Lower lobe of right lung (tissue), 2 donors: ENCODE data around the gene CHRNA10. TPM values are rescaled to one million over a fixed set of nuclear protein-coding genes. Genes with fewer than 3 reads are reported as not detected.

Experiments used
- ATAC-seq, 2 donors: fragments of 200-7000 bp; cut with Tn5 transposase; one replicate each; pipeline ENCODE4 v1.9.1; 2020 to 2022; ENCODE audit warnings: mild to moderate bottlenecking in 2 of 2, moderate library complexity in 2 of 2
- DNase-seq: peaks from one replicate; pipeline ENCODE4 v3.0.0-alpha.2; 2020
- H3K27ac ChIP-seq: fragments of 200-600 bp; one replicate; pipeline ENCODE4 v1.8.0; 2022
- H3K27me3 ChIP-seq: fragments of 200-600 bp; one replicate; pipeline ENCODE4 v1.8.0; 2022; ENCODE audit warnings: low read depth
- H3K36me3 ChIP-seq: fragments of 200-600 bp; one replicate; pipeline ENCODE4 v1.8.0; 2022; ENCODE audit warnings: mild to moderate bottlenecking
- H3K4me1 ChIP-seq: fragments of 200-600 bp; one replicate; pipeline ENCODE4 v1.8.0; 2022
- H3K4me3 ChIP-seq: fragments of 200-600 bp; one replicate; pipeline ENCODE4 v1.8.0; 2022; ENCODE audit warnings: mild to moderate bottlenecking
- H3K9me3 ChIP-seq: fragments of 200-600 bp; one replicate; pipeline ENCODE4 v1.8.0; 2022
- CTCF ChIP-seq: fragments of 200-600 bp; IDR thresholded peaks from one replicate; pipeline ENCODE4 v1.8.0; 2022; ENCODE audit warnings: antibody characterized with exemption, mild to moderate bottlenecking
- intact Hi-C: fragments of 100-400 bp; cut with DNase I; formaldehyde crosslinking; loops from one replicate; pipeline ENCODE4 v1.11.0; 2022
- total RNA-seq: library from RNA; stranded (reverse); fragmentation: NEBNext Ultra II Directional; extraction: Animal tissue kit (Norgen Biotek cat#: 25700); gene quantifications from one replicate; pipeline ENCODE4 v1.2.1, GENCODE V29; 2021
- donor health status: DM: no; HTN: yes; CAD: no; lungs with severe emphysema.

The CHRNA10 gene
- total RNA-seq, 1 donor from 2014 or later: 1.7 TPM

- no peak overlapping the region for H3K27ac ChIP-seq
Observed at GRCh38 chr11:3616721-3617460, 54.3 kb downstream of the CHRNA10 start.

GRCh38 chr11:3615998-3616397, 55.2 kb downstream of the CHRNA10 start:
- peaks cover 21% of the 10 kb centered on the region for H3K4me1 ChIP-seq
- intact Hi-C loops: no loop called here
- no peaks in the 10 kb centered on the region for H3K27me3 ChIP-seq
- H3K27ac ChIP-seq: no peak overlapping the region
- ATAC-seq (no peak), DNase-seq (no peak)
- no peak for TF ChIP-seq CTCF
- H3K36me3 ChIP-seq: no peaks in the 10 kb centered on the region
- H3K4me3 ChIP-seq: no peak overlapping the region
- no peaks in the 10 kb centered on the region for H3K9me3 ChIP-seq

More at GRCh38 chr11:3616721-3617460, 54.3 kb downstream of the CHRNA10 start:
- no peak overlapping the region for H3K4me3 ChIP-seq
- H3K27me3 ChIP-seq: no peaks in the 10 kb centered on the region
- ATAC-seq (no peak), DNase-seq (no peak)
- H3K9me3 ChIP-seq: no peaks in the 10 kb centered on the region
- H3K4me1 ChIP-seq: peaks cover 21% of the 10 kb centered on the region
- no peaks in the 10 kb centered on the region for H3K36me3 ChIP-seq
- intact Hi-C loops: no loop called here
- no peak for TF ChIP-seq CTCF

Other genes starting within 250 kb of the CHRNA10 start
- gene ART5, start 29.4 kb downstream of the CHRNA10 start, total RNA-seq: 2.2 TPM
- gene ART1, start 26.3 kb downstream of the CHRNA10 start, total RNA-seq: 1.0 TPM
- 62.3 TPM for gene NUP98, start 126.2 kb upstream of the CHRNA10 start, total RNA-seq
- 23.8 TPM for gene PGAP2, start 137.2 kb upstream of the CHRNA10 start, total RNA-seq
- gene RHOG, start 169.6 kb upstream of the CHRNA10 start, total RNA-seq: 86.5 TPM
- gene STIM1, start 184.3 kb upstream of the CHRNA10 start, total RNA-seq: 59.5 TPM